OCI-LY7 (cell line): ENCODE results near the gene FARP2. TPM values are rescaled to one million over a fixed set of nuclear protein-coding genes. Genes with fewer than 3 reads are reported as not detected.

Source experiments
- BruUV-seq: library from RNA; stranded (reverse); fragments of 400-500 nt; replicated peaks from 2 replicates; lab custom pipeline; 2021; lab: Mats Ljungman, UMichigan
- CTCF ChIA-PET: fragments of 300-600 bp; sonication (Branson Sonifier 250); formaldehyde crosslinking; loops from one replicate; lab custom pipeline; 2022; ENCODE audit warnings: antibody characterized with exemption; ENCODE audit not compliant: unreplicated experiment; lab: Charles Lee
- POLR2A ChIA-PET: fragments of 300-600 bp; sonication (Branson Sonifier 250); formaldehyde crosslinking; loops from one replicate; lab custom pipeline; 2022; ENCODE audit warnings: antibody characterized with exemption; lab: Charles Lee
- DNase-seq: peaks from one replicate; pipeline ENCODE4 v3.0.0-alpha.2; 2015; ENCODE audit warnings: low spot score
- H2AFZ ChIP-seq: fragments of 200-600 bp; sonication (generic), shearing (Covaris generic); 2 replicates; pipeline ENCODE4 v1.6.1; 2014; ENCODE audit warnings: mild to moderate bottlenecking, antibody characterized with exemption, low read length, moderate library complexity
- H3K27ac ChIP-seq: fragments of 200-600 bp; sonication (generic); 2 replicates; pipeline ENCODE4 v1.5.1; 2014; ENCODE audit warnings: mixed run types, low read depth, mild to moderate bottlenecking, moderate library complexity, low read length, inconsistent platforms; ENCODE audit not compliant: poor library complexity, severe bottlenecking
- H3K36me3 ChIP-seq: fragments of 200-600 bp; sonication (generic); 2 replicates; pipeline ENCODE4 v1.6.1; 2014; ENCODE audit warnings: mild to moderate bottlenecking, antibody characterized with exemption, low read length, moderate library complexity, mixed read lengths; ENCODE audit not compliant: insufficient read depth
- H3K4me1 ChIP-seq: fragments of 200-600 bp; sonication (generic); 2 replicates; pipeline ENCODE4 v1.5.1; 2014; ENCODE audit warnings: mild to moderate bottlenecking, low read length; ENCODE audit not compliant: insufficient read depth, poor library complexity, severe bottlenecking
- H3K4me2 ChIP-seq: fragments of 200-600 bp; sonication (generic); 2 replicates; pipeline ENCODE4 v1.6.1; 2014; ENCODE audit warnings: mild to moderate bottlenecking, low read length
- H3K4me3 ChIP-seq: fragments of 200-600 bp; sonication (generic); 2 replicates; pipeline ENCODE4 v1.5.1; 2014; ENCODE audit warnings: mild to moderate bottlenecking, low read depth, low read length; ENCODE audit not compliant: poor library complexity, severe bottlenecking
- H3K79me2 ChIP-seq: fragments of 200-600 bp; sonication (generic); 2 replicates; pipeline ENCODE4 v1.6.1; 2016; ENCODE audit warnings: low read depth, mild to moderate bottlenecking, low read length, moderate library complexity, mixed read lengths; ENCODE audit not compliant: insufficient read depth
- H3K9me2 ChIP-seq: fragments of 200-600 bp; sonication (generic); 2 replicates; pipeline ENCODE4 v1.6.1; 2016; ENCODE audit warnings: mild to moderate bottlenecking, low read length, mixed read lengths; ENCODE audit not compliant: insufficient read depth
- H3K9me3 ChIP-seq: fragments of 200-600 bp; sonication (generic); 2 replicates; pipeline ENCODE4 v1.6.1; 2014; ENCODE audit warnings: mild to moderate bottlenecking, mixed run types, low read length, mixed read lengths
- H4K20me1 ChIP-seq: fragments of 200-600 bp; sonication (generic); 2 replicates; pipeline ENCODE4 v1.6.1; 2014; ENCODE audit warnings: mild to moderate bottlenecking, antibody characterized with exemption, low read length, moderate library complexity, mixed read lengths; ENCODE audit not compliant: insufficient read depth
- CTCF ChIP-seq: fragments of 200-600 bp; sonication (generic); conservative IDR thresholded peaks from 2 replicates; pipeline ENCODE4 v1.5.1; 2014; ENCODE audit warnings: mild to moderate bottlenecking, antibody characterized with exemption, low read length, moderate library complexity, mixed read lengths
- EZH2phosphoT487 ChIP-seq: fragments of 200-600 bp; sonication (generic); IDR thresholded peaks from 2 replicates; pipeline ENCODE4 v1.6.1; 2018; ENCODE audit warnings: low read depth, borderline replicate concordance, mild to moderate bottlenecking, mixed run types, antibody characterized with exemption, low read length, moderate library complexity, mixed read lengths
- intact Hi-C: fragments of 100-400 bp; cut with micrococcal nuclease; formaldehyde crosslinking; loops from one replicate; pipeline ENCODE4 v1.10.0; 2022; ENCODE audit not compliant: unreplicated experiment
- total RNA-seq, 2 experiments: library from RNA; depleted of rRNA in 1 of 2; stranded (reverse); fragments of >200 nt in 1 of 2; shearing (Covaris generic) in 1 of 2; gene quantifications; 2 replicates each; pipeline ENCODE4 v1.2.3, GENCODE V29; 2014 to 2022

FARP2 gene
- total RNA-seq, 2 experiments from 2014 or later: 33.6 to 52.7 TPM

GRCh38 chr2:241323778-241324177, 32.3 kb upstream of the FARP2 start:
- Histone ChIP-seq H3K9me3 (no peaks in the 10 kb centered on the region), H3K36me3 (peaks cover 94% of the 10 kb centered on the region), H2AFZ (no peak overlapping the region), H4K20me1 (peaks cover 48% of the 10 kb centered on the region), H3K4me1 (peaks cover 64% of the 10 kb centered on the region), H3K4me2 (peak overlapping the region; percentile 35), H3K9me2 (no peaks in the 10 kb centered on the region), H3K4me3 (no peak overlapping the region), H3K79me2 (peaks cover 74% of the 10 kb centered on the region), H3K27ac (no peak overlapping the region)
- intact Hi-C loops: no loop called here
- CTCF ChIA-PET: no interaction called here
- POLR2A ChIA-PET: interaction anchor here (0.7 to 0.9 kb wide), 2 partner anchors 7 to 34 kb away, joined by 3 to 5 read pairs; no protein-coding TSS in a partner anchor
- no TSS peak for BruUV-seq
- no peak for DNase-seq
- no peak for TF ChIP-seq EZH2phosphoT487
- TF ChIP-seq CTCF: no peak

GRCh38 chr2:241324775-241325174, 31.3 kb upstream of the FARP2 start:
- no peaks in the 10 kb centered on the region for H3K9me2 ChIP-seq
- no peak overlapping the region for H2AFZ ChIP-seq
- peaks cover 38% of the 10 kb centered on the region for H4K20me1 ChIP-seq
- POLR2A ChIA-PET: interaction anchor here (0.7 kb wide), 2 partner anchors 11 to 74 kb away, joined by 3 to 4 read pairs; no protein-coding TSS in a partner anchor
- no TSS peak for BruUV-seq
- intact Hi-C loops: no loop called here
- peaks cover 54% of the 10 kb centered on the region for H3K4me1 ChIP-seq
- peaks cover 92% of the 10 kb centered on the region for H3K36me3 ChIP-seq
- TF ChIP-seq CTCF: no peak
- TF ChIP-seq EZH2phosphoT487: no peak
- H3K27ac ChIP-seq: peak overlapping the region; percentile 29
- peak overlapping the region; percentile 35 for H3K4me2 ChIP-seq
- CTCF ChIA-PET: no interaction called here
- no peak for DNase-seq
- H3K4me3 ChIP-seq: no peak overlapping the region
- peaks cover 64% of the 10 kb centered on the region for H3K79me2 ChIP-seq
- no peaks in the 10 kb centered on the region for H3K9me3 ChIP-seq

GRCh38 chr2:241325257-241325656, 30.8 kb upstream of the FARP2 start:
- H3K36me3 ChIP-seq: peaks cover 92% of the 10 kb centered on the region
- H3K9me3 ChIP-seq: no peaks in the 10 kb centered on the region
- H3K4me3 ChIP-seq: no peak overlapping the region
- peaks cover 49% of the 10 kb centered on the region for H3K4me1 ChIP-seq
- H3K4me2 ChIP-seq: peak overlapping the region; percentile 35; the same call in 1 of the 2 replicates
- no peak overlapping the region for H2AFZ ChIP-seq
- no peak overlapping the region for H3K27ac ChIP-seq
- H4K20me1 ChIP-seq: peaks cover 38% of the 10 kb centered on the region
- intact Hi-C loops: no loop called here
- POLR2A ChIA-PET: no interaction called here
- no peaks in the 10 kb centered on the region for H3K9me2 ChIP-seq
- CTCF ChIA-PET: no interaction called here
- no TSS peak for BruUV-seq
- H3K79me2 ChIP-seq: peaks cover 59% of the 10 kb centered on the region
- no peak for DNase-seq
- no peak for TF ChIP-seq EZH2phosphoT487
- TF ChIP-seq CTCF: no peak
